NCI-H2196 treated with DMSO at 0.1 percent for 48 hours (cell line): ENCODE measurements around the gene FGF1.

Experiments used
- DNase-seq: peaks from one replicate; lab custom pipeline; 2025; ENCODE audit not compliant: unreplicated experiment; lab: John Stamatoyannopoulos, UW

FGF1 gene

GRCh38 chr5:142685418-142686209 is at the start of gene FGF1:
TSS of gene FGF1 (minus strand) at chr5:142686090. CDS start at chr5:142614127, 71,963 bp downstream.
- DNase-seq: no peak

- DNase-seq: no peak
Observed at GRCh38 chr5:142727735-142728047, 41.8 kb upstream of the FGF1 start.

- DNase-seq: no peak
Observed at GRCh38 chr5:142726188-142726731, 40.4 kb upstream of the FGF1 start.

GRCh38 chr5:142725231-142726187 is 39.6 kb upstream of the FGF1 start:
- no peak for DNase-seq

GRCh38 chr5:142724821-142725220 is 38.9 kb upstream of the FGF1 start:
- no peak for DNase-seq

GRCh38 chr5:142722896-142723295 is 37.0 kb upstream of the FGF1 start:
- no peak for DNase-seq

- DNase-seq: no peak
Observed at GRCh38 chr5:142722146-142722545, 36.3 kb upstream of the FGF1 start.

- peak; percentile 88 for DNase-seq
Observed at GRCh38 chr5:142720641-142721271, 34.9 kb upstream of the FGF1 start.

- DNase-seq: no peak
Observed at GRCh38 chr5:142719836-142720370, 34.0 kb upstream of the FGF1 start.

- DNase-seq: peak; percentile 53
Observed at GRCh38 chr5:142717582-142718215, 31.8 kb upstream of the FGF1 start.

- no peak for DNase-seq
Observed at GRCh38 chr5:142716963-142717362, 31.1 kb upstream of the FGF1 start.

- DNase-seq: no peak
Observed at GRCh38 chr5:142715291-142715690, 29.4 kb upstream of the FGF1 start.

GRCh38 chr5:142713121-142713706 is 27.3 kb upstream of the FGF1 start:
- DNase-seq: peak; percentile 77

GRCh38 chr5:142703153-142703552 is 17.3 kb upstream of the FGF1 start:
- no peak for DNase-seq

- DNase-seq: no peak
Observed at GRCh38 chr5:142701673-142702311, 15.9 kb upstream of the FGF1 start.

- DNase-seq: no peak
Observed at GRCh38 chr5:142700566-142700965, 14.7 kb upstream of the FGF1 start.

- peak; percentile 71 for DNase-seq
Observed at GRCh38 chr5:142699184-142699720, 13.4 kb upstream of the FGF1 start.

- no peak for DNase-seq
Observed at GRCh38 chr5:142698447-142699183, 12.7 kb upstream of the FGF1 start.
